AG09319 (cell line): ENCODE measurements around the gene LETMD1.
"Not testable (repeated sequence)": the region's sequence is repeated elsewhere in the genome, so short reads cannot be mapped to it uniquely, and the experiment has no call there.

Source experiments
- DNase-seq: peaks from one replicate; pipeline ENCODE4 v3.0.0-alpha.2; 2010; ENCODE audit warnings: low read depth; ENCODE audit errors: extremely low read depth
- CTCF ChIP-seq: IDR thresholded peaks from 2 replicates; pipeline ENCODE4 v1.5.1; 2011; ENCODE audit warnings: low read depth, mild to moderate bottlenecking, inconsistent platforms, low read length, moderate library complexity

The LETMD1 gene

GRCh38 chr12:51008329-51009055 is 39.6 kb upstream of the LETMD1 start:
- TF ChIP-seq CTCF: no peak
- no peak for DNase-seq

DNA sequence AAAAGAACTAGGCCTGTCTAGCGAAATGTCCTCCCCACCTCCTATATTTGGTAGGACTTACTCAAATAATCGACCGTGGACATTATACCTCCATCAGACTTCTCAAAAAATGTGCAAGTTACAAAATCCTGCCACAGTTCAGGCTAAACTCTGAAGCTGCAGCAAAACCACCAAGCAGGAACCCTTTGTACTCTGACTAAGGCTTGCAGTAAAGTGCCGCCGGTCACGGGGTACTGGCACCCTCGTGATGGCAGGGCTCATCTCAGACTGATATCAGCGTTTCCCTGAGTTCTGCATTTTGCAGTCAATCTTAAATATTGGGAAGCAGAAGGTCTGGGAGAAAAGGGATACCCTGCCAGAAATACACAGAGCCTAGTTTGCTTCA is 39.1 kb upstream of the LETMD1 start:
- TF ChIP-seq CTCF: no peak

DNA sequence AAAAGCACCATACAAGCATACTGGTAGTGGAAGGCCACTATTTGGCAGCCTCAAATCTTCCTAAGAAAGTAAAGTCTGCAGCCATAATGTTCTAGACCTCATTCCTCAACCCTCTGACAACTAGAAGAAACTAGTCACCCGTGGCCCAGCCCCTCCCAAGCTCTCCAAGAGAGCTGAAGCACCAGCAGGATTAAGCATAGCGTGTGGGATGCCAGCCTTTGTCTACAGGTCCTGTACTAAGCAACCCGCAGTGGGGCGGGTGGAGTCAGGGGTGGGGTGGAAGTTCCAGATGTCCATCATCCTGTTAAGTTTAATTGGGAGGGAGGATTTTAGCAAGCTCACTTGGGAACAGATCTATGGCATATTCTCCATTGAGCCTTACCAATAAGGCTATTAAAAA is 36.2 kb upstream of the LETMD1 start:
- no peak for TF ChIP-seq CTCF
- DNase-seq: no peak

More for the DNA sequence above, 39.1 kb upstream of the LETMD1 start:
- no peak for DNase-seq

- no peak for TF ChIP-seq CTCF
- DNase-seq: no peak
These were observed 35.4 kb upstream of the LETMD1 start for GRCh38 chr12:51012570-51013236.

- no peak for TF ChIP-seq CTCF
- DNase-seq: no peak
These were observed 34.7 kb upstream of the LETMD1 start for GRCh38 chr12:51013441-51013840.

DNA sequence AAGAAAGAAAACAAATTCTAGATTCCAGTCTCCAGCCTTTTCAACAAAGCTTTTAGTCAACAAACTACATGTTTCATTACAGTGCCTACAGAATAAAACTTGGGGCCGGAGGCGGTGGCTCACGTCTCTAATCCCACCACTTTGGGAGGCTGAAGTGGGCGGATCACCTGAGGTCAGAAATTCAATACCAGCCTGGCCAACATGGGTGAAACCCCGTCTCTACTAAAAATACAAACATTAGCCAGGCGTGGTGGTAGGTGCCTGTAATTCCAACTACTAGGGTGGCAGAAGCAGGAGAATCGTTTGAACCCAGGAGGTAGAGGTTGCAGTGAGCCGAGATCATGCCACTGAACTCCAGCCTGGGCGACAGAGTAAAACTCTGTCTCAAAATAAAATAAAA is 33.7 kb upstream of the LETMD1 start:
- DNase-seq: not testable (repeated sequence)

GRCh38 chr12:51017452-51017851 is 30.7 kb upstream of the LETMD1 start:
- DNase-seq: no peak
- TF ChIP-seq CTCF: no peak
